Liver (tissue), 3 donors: ENCODE measurements around the gene CYP4Z1.
"Not testable (repeated sequence)": the region's sequence is repeated elsewhere in the genome, so short reads cannot be mapped to it uniquely, and the experiment has no call there.

Experiments used
- RAD21 ChIP-seq, 2 donors: IDR thresholded peaks; 2 replicates each; pipeline ENCODE4 v1.6.1; 2016; ENCODE audit warnings: antibody characterized with exemption in 2 of 2, mild to moderate bottlenecking in 2 of 2
- TF ChIP-seq, protein P1 (sequence below): fragments of 150-350 bp; IDR thresholded peaks from 2 replicates; pipeline ENCODE4 v1.5.1; 2017; ENCODE audit warnings: improper control_type of control experiment, low read depth, low read length; ENCODE audit not compliant: missing input control
- TF ChIP-seq, protein P2 (sequence below): IDR thresholded peaks from 2 replicates; pipeline ENCODE4 v1.6.1; 2016; ENCODE audit warnings: antibody characterized with exemption, mild to moderate bottlenecking
- donor health status: healthy.
- donor health status: healthy.

- TF ChIP-seq, protein P1, sequence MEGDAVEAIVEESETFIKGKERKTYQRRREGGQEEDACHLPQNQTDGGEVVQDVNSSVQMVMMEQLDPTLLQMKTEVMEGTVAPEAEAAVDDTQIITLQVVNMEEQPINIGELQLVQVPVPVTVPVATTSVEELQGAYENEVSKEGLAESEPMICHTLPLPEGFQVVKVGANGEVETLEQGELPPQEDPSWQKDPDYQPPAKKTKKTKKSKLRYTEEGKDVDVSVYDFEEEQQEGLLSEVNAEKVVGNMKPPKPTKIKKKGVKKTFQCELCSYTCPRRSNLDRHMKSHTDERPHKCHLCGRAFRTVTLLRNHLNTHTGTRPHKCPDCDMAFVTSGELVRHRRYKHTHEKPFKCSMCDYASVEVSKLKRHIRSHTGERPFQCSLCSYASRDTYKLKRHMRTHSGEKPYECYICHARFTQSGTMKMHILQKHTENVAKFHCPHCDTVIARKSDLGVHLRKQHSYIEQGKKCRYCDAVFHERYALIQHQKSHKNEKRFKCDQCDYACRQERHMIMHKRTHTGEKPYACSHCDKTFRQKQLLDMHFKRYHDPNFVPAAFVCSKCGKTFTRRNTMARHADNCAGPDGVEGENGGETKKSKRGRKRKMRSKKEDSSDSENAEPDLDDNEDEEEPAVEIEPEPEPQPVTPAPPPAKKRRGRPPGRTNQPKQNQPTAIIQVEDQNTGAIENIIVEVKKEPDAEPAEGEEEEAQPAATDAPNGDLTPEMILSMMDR, result not testable (repeated sequence)
- TF ChIP-seq RAD21 (IDR thresholded peaks at IDR 0.05), result not testable (repeated sequence)
- TF ChIP-seq, protein P2, sequence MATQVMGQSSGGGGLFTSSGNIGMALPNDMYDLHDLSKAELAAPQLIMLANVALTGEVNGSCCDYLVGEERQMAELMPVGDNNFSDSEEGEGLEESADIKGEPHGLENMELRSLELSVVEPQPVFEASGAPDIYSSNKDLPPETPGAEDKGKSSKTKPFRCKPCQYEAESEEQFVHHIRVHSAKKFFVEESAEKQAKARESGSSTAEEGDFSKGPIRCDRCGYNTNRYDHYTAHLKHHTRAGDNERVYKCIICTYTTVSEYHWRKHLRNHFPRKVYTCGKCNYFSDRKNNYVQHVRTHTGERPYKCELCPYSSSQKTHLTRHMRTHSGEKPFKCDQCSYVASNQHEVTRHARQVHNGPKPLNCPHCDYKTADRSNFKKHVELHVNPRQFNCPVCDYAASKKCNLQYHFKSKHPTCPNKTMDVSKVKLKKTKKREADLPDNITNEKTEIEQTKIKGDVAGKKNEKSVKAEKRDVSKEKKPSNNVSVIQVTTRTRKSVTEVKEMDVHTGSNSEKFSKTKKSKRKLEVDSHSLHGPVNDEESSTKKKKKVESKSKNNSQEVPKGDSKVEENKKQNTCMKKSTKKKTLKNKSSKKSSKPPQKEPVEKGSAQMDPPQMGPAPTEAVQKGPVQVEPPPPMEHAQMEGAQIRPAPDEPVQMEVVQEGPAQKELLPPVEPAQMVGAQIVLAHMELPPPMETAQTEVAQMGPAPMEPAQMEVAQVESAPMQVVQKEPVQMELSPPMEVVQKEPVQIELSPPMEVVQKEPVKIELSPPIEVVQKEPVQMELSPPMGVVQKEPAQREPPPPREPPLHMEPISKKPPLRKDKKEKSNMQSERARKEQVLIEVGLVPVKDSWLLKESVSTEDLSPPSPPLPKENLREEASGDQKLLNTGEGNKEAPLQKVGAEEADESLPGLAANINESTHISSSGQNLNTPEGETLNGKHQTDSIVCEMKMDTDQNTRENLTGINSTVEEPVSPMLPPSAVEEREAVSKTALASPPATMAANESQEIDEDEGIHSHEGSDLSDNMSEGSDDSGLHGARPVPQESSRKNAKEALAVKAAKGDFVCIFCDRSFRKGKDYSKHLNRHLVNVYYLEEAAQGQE, result not testable (repeated sequence)
Observed at GRCh38 chr1:47126997-47127396, 60.0 kb downstream of the CYP4Z1 start.
